SK-N-SH treated with all-trans-retinoic acid at 6 μM for 48 hours (cell line): Measurements from ENCODE around the gene SETD4.

ENCODE experiments used
- ATAC-seq: fragments of 200-7000 bp; cut with Tn5 transposase; 3 replicates; pipeline ENCODE4 v1.9.1; 2020; ENCODE audit warnings: mild to moderate bottlenecking, moderate library complexity
- ARNTL ChIP-seq: fragments of 450-650 bp; formaldehyde crosslinking; IDR thresholded peaks from 2 replicates; pipeline ENCODE4 v1.5.0; 2020; ENCODE audit warnings: low read depth, mild to moderate bottlenecking, moderate library complexity, borderline replicate concordance
- BACH2 ChIP-seq: fragments of 250-450 bp; sonication (Bioruptor Pico); IDR thresholded peaks from 2 replicates; pipeline ENCODE4 v1.9.0; 2021; ENCODE audit warnings: mild to moderate bottlenecking, borderline replicate concordance
- CREB5 ChIP-seq: fragments of 250-450 bp; sonication (Bioruptor Pico); IDR thresholded peaks from 2 replicates; pipeline ENCODE4 v1.5.1; 2020; ENCODE audit warnings: low read depth, mild to moderate bottlenecking, moderate library complexity
- CSDC2 ChIP-seq: fragments of 250-450 bp; sonication (Bioruptor Pico); IDR thresholded peaks from 2 replicates; pipeline ENCODE4 v1.5.0; 2020; ENCODE audit warnings: mild to moderate bottlenecking, moderate library complexity
- CSRNP3 ChIP-seq: fragments of 250-450 bp; sonication (Bioruptor Pico); IDR thresholded peaks from 2 replicates; pipeline ENCODE4 v1.5.1; 2021; ENCODE audit warnings: mild to moderate bottlenecking, moderate library complexity
- ESRRG ChIP-seq: fragments of 250-450 bp; sonication (Bioruptor Pico); IDR thresholded peaks from 2 replicates; pipeline ENCODE4 v1.6.1; 2021; ENCODE audit warnings: mild to moderate bottlenecking
- GLIS3 ChIP-seq: fragments of 250-450 bp; sonication (Bioruptor Pico); IDR thresholded peaks from 2 replicates; pipeline ENCODE4 v1.5.0; 2020; ENCODE audit warnings: mild to moderate bottlenecking, moderate library complexity
- ISL1 ChIP-seq: fragments of 250-450 bp; sonication (Bioruptor Pico); IDR thresholded peaks from 2 replicates; pipeline ENCODE4 v2.1.2; 2022; ENCODE audit warnings: mild to moderate bottlenecking, moderate library complexity
- OSR1 ChIP-seq: fragments of 250-450 bp; sonication (Bioruptor Pico); IDR thresholded peaks from 2 replicates; pipeline ENCODE4 v1.8.0; 2022; ENCODE audit warnings: moderate library complexity, mild to moderate bottlenecking, inconsistent platforms
- PATZ1 ChIP-seq: fragments of 250-450 bp; sonication (Bioruptor Pico); IDR thresholded peaks from 2 replicates; pipeline ENCODE4 v1.8.0; 2020; ENCODE audit warnings: mild to moderate bottlenecking, moderate library complexity, borderline replicate concordance
- PPARA ChIP-seq: fragments of 250-450 bp; sonication (Bioruptor Pico); IDR thresholded peaks from 2 replicates; pipeline ENCODE4 v1.5.0; 2020; ENCODE audit warnings: mild to moderate bottlenecking, borderline replicate concordance
- RARB ChIP-seq: fragments of 250-450 bp; sonication (Bioruptor Pico); IDR thresholded peaks from 2 replicates; pipeline ENCODE4 v1.8.0; 2021; ENCODE audit warnings: mild to moderate bottlenecking, moderate library complexity
- SNAI2 ChIP-seq: fragments of 250-450 bp; sonication (Bioruptor Pico); IDR thresholded peaks from 2 replicates; pipeline ENCODE4 v1.5.0; 2020; ENCODE audit warnings: mild to moderate bottlenecking, moderate library complexity
- TCF4 ChIP-seq: fragments of 250-450 bp; sonication (Bioruptor Pico); IDR thresholded peaks from 2 replicates; pipeline ENCODE4 v1.8.0; 2021; ENCODE audit warnings: mild to moderate bottlenecking, moderate library complexity, borderline replicate concordance
- TOX ChIP-seq: fragments of 250-450 bp; sonication (Bioruptor Pico); IDR thresholded peaks from 2 replicates; pipeline ENCODE4 v1.8.0; 2021; ENCODE audit warnings: mild to moderate bottlenecking, moderate library complexity, borderline replicate concordance
- TSHZ2 ChIP-seq: fragments of 250-450 bp; sonication (Bioruptor Pico); IDR thresholded peaks from 2 replicates; pipeline ENCODE4 v1.5.0; 2020; ENCODE audit warnings: mild to moderate bottlenecking, moderate library complexity
- ZC3H10 ChIP-seq: fragments of 250-450 bp; sonication (Bioruptor Pico); IDR thresholded peaks from 2 replicates; pipeline ENCODE4 v1.5.1; 2021; ENCODE audit warnings: mild to moderate bottlenecking, moderate library complexity
- ZFP3 ChIP-seq: fragments of 250-450 bp; sonication (Bioruptor Pico); IDR thresholded peaks from 2 replicates; pipeline ENCODE4 v1.5.0; 2020; ENCODE audit warnings: mild to moderate bottlenecking, moderate library complexity
- ZFP30 ChIP-seq: fragments of 450-650 bp; formaldehyde crosslinking; IDR thresholded peaks from 2 replicates; pipeline ENCODE4 v1.5.0; 2022; ENCODE audit warnings: mild to moderate bottlenecking, moderate library complexity
- ZNF565 ChIP-seq: fragments of 450-650 bp; formaldehyde crosslinking; conservative IDR thresholded peaks from 2 replicates; pipeline ENCODE4 v1.5.0; 2020; ENCODE audit warnings: low read depth, mild to moderate bottlenecking, moderate library complexity
- ZNF70 ChIP-seq: fragments of 450-650 bp; formaldehyde crosslinking; IDR thresholded peaks from 2 replicates; pipeline ENCODE4 v1.5.0; 2020; ENCODE audit warnings: mild to moderate bottlenecking, moderate library complexity
- ZNF8 ChIP-seq: fragments of 450-650 bp; formaldehyde crosslinking; IDR thresholded peaks from 2 replicates; pipeline ENCODE4 v1.5.0; 2020; ENCODE audit warnings: mild to moderate bottlenecking, moderate library complexity

The SETD4 gene

GRCh38 chr21:36015045-36015444 lies 45.3 kb downstream of the SETD4 start:
- ATAC-seq = no peak
- TF ChIP-seq OSR1 (CRISPR knock-in tag) (no peak), ZC3H10 (CRISPR knock-in tag) (no peak), RARB (CRISPR knock-in tag) (no peak), GLIS3 (no peak), ZNF8 (CRISPR knock-in tag) (no peak), ARNTL (CRISPR knock-in tag) (no peak), CSRNP3 (CRISPR knock-in tag) (no peak), ZNF565 (no peak), ZFP30 (CRISPR knock-in tag) (no peak), BACH2 (CRISPR knock-in tag) (no peak), SNAI2 (CRISPR knock-in tag) (no peak), ZFP3 (no peak), ISL1 (CRISPR knock-in tag) (no peak), ZNF70 (CRISPR knock-in tag) (no peak), PPARA (CRISPR knock-in tag) (no peak), TSHZ2 (CRISPR knock-in tag) (no peak), ESRRG (no peak), CREB5 (CRISPR knock-in tag) (no peak)
- TF ChIP-seq, all 23 proteins: peak for 0

GRCh38 chr21:36010801-36011200 lies 49.5 kb downstream of the SETD4 start:
- TF ChIP-seq GLIS3 (no peak), SNAI2 (CRISPR knock-in tag) (no peak), PATZ1 (CRISPR knock-in tag) (no peak), TSHZ2 (CRISPR knock-in tag) (no peak), ZNF70 (CRISPR knock-in tag) (no peak), OSR1 (CRISPR knock-in tag) (no peak), CSDC2 (CRISPR knock-in tag) (no peak), TOX (CRISPR knock-in tag) (no peak), ZNF8 (CRISPR knock-in tag) (no peak), ARNTL (CRISPR knock-in tag) (no peak), TCF4 (CRISPR knock-in tag) (no peak), ZFP3 (no peak)
- no peak for ATAC-seq
